ENCODE measurements around the gene MAP4K5. TPM values are rescaled to one million over a fixed set of nuclear protein-coding genes. Genes with fewer than 3 reads are reported as not detected.

MAP4K5 gene
- total and polyA plus RNA-seq, 2 of the 4 experiments (the other 2 are of a cell fraction), result 33.1 to 46.1 TPM

DNA sequence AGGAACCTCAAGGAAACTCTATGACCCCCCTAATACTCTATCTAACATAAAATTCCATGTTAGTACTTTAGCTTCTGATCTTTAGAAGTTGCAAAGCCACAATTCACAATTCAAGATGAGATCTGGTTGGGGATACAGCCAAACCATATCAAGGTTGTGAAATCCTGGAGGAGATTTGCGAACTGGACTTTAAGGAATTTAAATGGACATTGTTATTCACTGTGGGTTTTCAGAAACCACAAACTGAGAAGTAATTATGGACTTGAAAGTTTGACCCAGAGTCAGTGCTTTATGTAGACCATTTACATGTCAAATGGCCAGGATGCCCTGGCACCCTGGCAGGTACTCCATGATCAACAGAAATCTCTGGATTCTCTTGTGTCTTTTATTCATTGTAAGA, 121.4 kb downstream of the MAP4K5 start:
- peak; percentile 75 for ATAC-seq (ENCODE audit: low read depth)

More for the DNA sequence above, 121.4 kb downstream of the MAP4K5 start:
- Histone ChIP-seq H3K18ac (ENCODE audit: low read depth, low read length) (no peak overlapping the region), H3K27ac (ENCODE audit: insufficient read depth, low read length) (peak overlapping the region; percentile 6; the same call in 1 of the 2 replicates), H3K36me3 (ENCODE audit: control insufficient read depth, insufficient read depth, low read length) (no peaks in the 10 kb centered on the region; the same call in none of the 2 replicates), H3K9me3 (ENCODE audit: control insufficient read depth, insufficient read depth, low read length) (no peaks in the 10 kb centered on the region), H3K56ac (ENCODE audit: extremely low read depth, insufficient read depth, low read length) (no peak overlapping the region), H3K9me1 (ENCODE audit: insufficient read depth, low read length) (peaks cover 3% of the 10 kb centered on the region; the same call in 1 of the 2 replicates), H3K79me1 (ENCODE audit: low read depth in 1 of 2, low read length in 2 of 2) (no peaks in the 10 kb centered on the region), H3K14ac (replicated peaks; ENCODE audit: low read depth, low read length) (no peak overlapping the region), H2AFZ (replicated peaks; ENCODE audit: low read length, poor library complexity) (no peak overlapping the region), H3K4ac (ENCODE audit: low read depth, low read length) (no peak overlapping the region), H3K9ac (ENCODE audit: low read depth, low read length) (no peak overlapping the region), H2BK5ac (ENCODE audit: low read depth, low read length, poor library complexity, severe bottlenecking) (no peak overlapping the region), H2BK120ac (ENCODE audit: low read depth, low read length) (no peak overlapping the region), H4K8ac (ENCODE audit: low read depth in 2 of 2, low read length in 2 of 2) (no peak overlapping the region), H2AK9ac (replicated peaks; ENCODE audit: low read depth, low read length, poor library complexity) (no peak overlapping the region), H2BK20ac (ENCODE audit: low read depth, low read length) (no peak overlapping the region), H2AK5ac (ENCODE audit: low read depth, low read length) (no peak overlapping the region), H2BK15ac (ENCODE audit: low read depth, low read length) (no peak overlapping the region), H3K4me2 (ENCODE audit: low read depth, low read length) (no peak overlapping the region), H4K91ac (ENCODE audit: insufficient read depth, low read depth, low read length) (no peak overlapping the region), H3K4me3 (ENCODE audit: insufficient read depth, low read depth, low read length) (no peak overlapping the region), H3K27me3 (ENCODE audit: control insufficient read depth, insufficient read depth, low read length) (no peaks in the 10 kb centered on the region), H3K4me1 (ENCODE audit: control insufficient read depth, insufficient read depth, low read length) (peaks cover 6% of the 10 kb centered on the region), H3K23ac (ENCODE audit: low read depth, low read length) (no peak overlapping the region), H4K20me1 (ENCODE audit: insufficient read depth, low read length) (no peaks in the 10 kb centered on the region), H4K5ac (ENCODE audit: low read depth, low read length) (no peak overlapping the region)
- WGBS, 2 experiments (ENCODE audit: extremely low coverage in 2 of 2, insufficient read length in 1 of 2), result 0% methylated on average over 1 of the region's 1 CpG; no CpG with 5 or more reads in 1 of the 2 experiments
- dilution Hi-C loops (cut with HindIII; ENCODE audit: low sequenced_read_pairs, unreplicated experiment) (no loop called here), in situ Hi-C loops (cut with MboI; ENCODE audit: low sequenced_read_pairs) (no loop called here), intact Hi-C loops (cut with micrococcal nuclease) (no loop called here)
- BruUV-seq (replicated peaks), result no TSS peak
- TF ChIP-seq MAZ (IDR thresholded peaks at IDR 0.05; ENCODE audit: borderline replicate concordance, low read depth, low read length), result no peak
- TF ChIP-seq, protein P1, sequence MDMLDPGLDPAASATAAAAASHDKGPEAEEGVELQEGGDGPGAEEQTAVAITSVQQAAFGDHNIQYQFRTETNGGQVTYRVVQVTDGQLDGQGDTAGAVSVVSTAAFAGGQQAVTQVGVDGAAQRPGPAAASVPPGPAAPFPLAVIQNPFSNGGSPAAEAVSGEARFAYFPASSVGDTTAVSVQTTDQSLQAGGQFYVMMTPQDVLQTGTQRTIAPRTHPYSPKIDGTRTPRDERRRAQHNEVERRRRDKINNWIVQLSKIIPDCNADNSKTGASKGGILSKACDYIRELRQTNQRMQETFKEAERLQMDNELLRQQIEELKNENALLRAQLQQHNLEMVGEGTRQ (IDR thresholded peaks at IDR 0.05; ENCODE audit: low read depth, low read length), result no peak
- peak; percentile 91 for TF ChIP-seq CEBPB (IDR thresholded peaks at IDR 0.05; ENCODE audit: low read depth, low read length)
- DNase-seq, result peak; percentile 85
- ChIA-PET CTCF (interaction anchor here (0.9 kb wide), 1 partner anchor 90 kb away, joined by 5 read pairs; no protein-coding TSS in a partner anchor), POLR2A (ENCODE audit: unreplicated experiment) (no interaction called here)

All from IMR-90 (cell line).